B cell (primary cell): ENCODE data around the gene ERC2. TPM values are rescaled to one million over a fixed set of nuclear protein-coding genes. Genes with fewer than 3 reads are reported as not detected.

Experiments
- ATAC-seq: fragments of 200-7000 bp; cut with Tn5 transposase; one replicate; pipeline ENCODE4 v1.10.0; 2021; ENCODE audit warnings: low read depth, mild to moderate bottlenecking, moderate number of reproducible peaks, moderate library complexity
- CTCF ChIA-PET: fragments of 350-600 bp; sonication (Branson Sonifier 250); formaldehyde crosslinking; loops from one replicate; lab custom pipeline; 2021; ENCODE audit warnings: antibody characterized with exemption, inconsistent platforms; lab: Charles Lee
- POLR2A ChIA-PET: fragments of 350-600 bp; sonication (Branson Sonifier 250); formaldehyde crosslinking; loops from one replicate; lab custom pipeline; 2021; ENCODE audit warnings: antibody characterized with exemption; lab: Charles Lee
- DNase-seq: peaks from one replicate; pipeline ENCODE4 v3.0.0; 2013
- H2AFZ ChIP-seq: 2 replicates; pipeline ENCODE4 v1.6.1; 2012; ENCODE audit warnings: mild to moderate bottlenecking, low read depth, low read length; ENCODE audit not compliant: insufficient read depth, poor library complexity, severe bottlenecking
- H3K27ac ChIP-seq, 2 donors: 1 replicate in 1 of 2; 2 replicates in 1 of 2; pipeline ENCODE4 v1.5.1; 2012 to 2013; ENCODE audit warnings: low read length in 2 of 2, mild to moderate bottlenecking in 2 of 2, moderate library complexity in 1 of 2
- H3K27me3 ChIP-seq, 4 experiments: fragments of 200-600 bp in 1 of 4; sonication (generic) in 1 of 4; replicated peaks in 1 of 4; 1 replicate in 2 of 4; 2 replicates in 2 of 4; pipeline versions ENCODE4 v1.6.1 to v1.7.0; 2013 to 2016; ENCODE audit warnings: low read length in 3 of 4, mild to moderate bottlenecking in 2 of 4, mixed read lengths in 1 of 4, moderate library complexity in 1 of 4; ENCODE audit not compliant: insufficient read depth in 4 of 4, control insufficient read depth in 3 of 4; ENCODE audit errors: control extremely low read depth in 1 of 4
- H3K36me3 ChIP-seq, 2 experiments: replicated peaks in 1 of 2; 1 replicate in 1 of 2; 2 replicates in 1 of 2; pipeline versions ENCODE4 v1.6.1 to v1.7.1; 2013; ENCODE audit warnings: low read length in 1 of 2; ENCODE audit not compliant: insufficient read depth in 2 of 2, control insufficient read depth in 1 of 2; ENCODE audit errors: control extremely low read depth in 1 of 2, extremely low read depth in 1 of 2
- H3K4me1 ChIP-seq, 2 donors: fragments of 200-600 bp in 1 of 2; sonication (generic) in 1 of 2; 1 replicate in 1 of 2; 2 replicates in 1 of 2; pipeline versions ENCODE4 v1.5.1 to v1.6.1; 2013 to 2017; ENCODE audit warnings: low read length in 2 of 2; ENCODE audit not compliant: control insufficient read depth in 2 of 2, insufficient read depth in 2 of 2
- H3K4me2 ChIP-seq: replicated peaks from 2 replicates; pipeline ENCODE3; 2012; ENCODE audit warnings: mild to moderate bottlenecking, low read depth, low read length; ENCODE audit not compliant: poor library complexity, severe bottlenecking
- H3K4me3 ChIP-seq, 5 experiments: fragments of 200-600 bp in 1 of 5; sonication (generic) in 1 of 5; 1 replicate in 3 of 5; 2 replicates in 2 of 5; pipeline versions ENCODE4 v1.5.1 to v1.7.0; 2011 to 2016; ENCODE audit warnings: low read length in 4 of 5, mild to moderate bottlenecking in 4 of 5, low read depth in 2 of 5, control low read depth in 1 of 5, moderate library complexity in 1 of 5; ENCODE audit not compliant: insufficient read depth in 1 of 5; ENCODE audit errors: control extremely low read depth in 1 of 5, extremely low read depth in 1 of 5
- H3K79me2 ChIP-seq: fragments of 200-600 bp; sonication (generic); one replicate; pipeline ENCODE4 v1.6.0; 2016; ENCODE audit warnings: low read length; ENCODE audit not compliant: control insufficient read depth, insufficient read depth
- H3K9ac ChIP-seq: fragments of 200-600 bp; sonication (generic); 2 replicates; pipeline ENCODE4 v1.6.1; 2017; ENCODE audit warnings: mild to moderate bottlenecking, low read length, moderate library complexity
- H3K9me3 ChIP-seq, 3 donors: one replicate each; pipeline versions ENCODE4 v1.6.1 to v1.7.1; 2013; ENCODE audit warnings: low read length in 2 of 3; ENCODE audit not compliant: control insufficient read depth in 2 of 3, insufficient read depth in 1 of 3; ENCODE audit errors: control extremely low read depth in 1 of 3
- H4K20me1 ChIP-seq: 2 replicates; pipeline ENCODE4 v1.6.0; 2012; ENCODE audit warnings: mild to moderate bottlenecking, low read length; ENCODE audit not compliant: insufficient read depth, control insufficient read depth, poor library complexity, severe bottlenecking
- H3K27ac Mint-ChIP-seq: one replicate; pipeline ENCODE4 v1.8.0; 2021; ENCODE audit warnings: mixed read lengths
- H3K27me3 Mint-ChIP-seq: one replicate; pipeline ENCODE4 v1.8.0; 2021; ENCODE audit warnings: mixed read lengths
- H3K4me1 Mint-ChIP-seq: one replicate; pipeline ENCODE4 v1.8.0; 2021; ENCODE audit warnings: mixed read lengths
- H3K4me3 Mint-ChIP-seq: one replicate; pipeline ENCODE4 v1.8.0; 2021; ENCODE audit warnings: mixed read lengths
- H3K9me3 Mint-ChIP-seq: one replicate; pipeline ENCODE4 v1.8.0; 2022; ENCODE audit warnings: mixed read lengths; ENCODE audit not compliant: insufficient read depth
- CTCF ChIP-seq: fragments of 200-600 bp; IDR thresholded peaks from one replicate; pipeline ENCODE4 v1.8.0; 2022; ENCODE audit warnings: antibody characterized with exemption, mild to moderate bottlenecking
- EZH2 ChIP-seq: IDR thresholded peaks from 2 replicates; pipeline ENCODE4 v1.6.1; 2012; ENCODE audit warnings: borderline replicate concordance, low read depth, mild to moderate bottlenecking, moderate library complexity, low read length; ENCODE audit not compliant: insufficient read depth, poor library complexity, severe bottlenecking
- WGBS: methylation state at CpG from one replicate; pipeline ENCODE4 v1.1.5; 2013; ENCODE audit warnings: missing lambda C conversion rate; ENCODE audit not compliant: insufficient coverage; 5-methylcytosine and 5-hydroxymethylcytosine counted together
- intact Hi-C: fragments of 100-400 bp; cut with micrococcal nuclease; formaldehyde crosslinking; loops from one replicate; pipeline ENCODE4 v1.10.0; 2022
- polyA plus RNA-seq: library from polyadenylated mRNA; depleted of rRNA; stranded (reverse); fragments of >200 nt; gene quantifications from 2 replicates; pipeline ENCODE4 v1.2.3, GENCODE V29; 2012
- total RNA-seq, 2 donors: library from RNA; stranded (reverse); fragments of 120-200 nt in 1 of 2; gene quantifications; 1 replicate in 1 of 2; 2 replicates in 1 of 2; pipeline versions ENCODE4 v1.2.3 to v1.2.4, GENCODE V29; 2013 to 2022

The ERC2 gene
- total and polyA plus RNA-seq, 2 donors (not counting 1 experiment from before 2014, with no cell fraction given) = not detected

- Mint-ChIP-seq H3K4me3 (no peak overlapping the region), H3K4me1 (no peaks in the 10 kb centered on the region), H3K9me3 (no peaks in the 10 kb centered on the region), H3K27me3 (no peaks in the 10 kb centered on the region), H3K27ac (no peak overlapping the region)
- no peak overlapping the region for H3K4me2 ChIP-seq
- no peaks in the 10 kb centered on the region for H3K36me3 ChIP-seq
- no peaks in the 10 kb centered on the region for H3K4me1 ChIP-seq
- H3K27ac ChIP-seq = no peak overlapping the region
- no peak overlapping the region for H2AFZ ChIP-seq
- no peak overlapping the region for H3K4me3 ChIP-seq
- TF ChIP-seq EZH2 = no peak
- TF ChIP-seq CTCF = no peak
- H3K27me3 ChIP-seq = no peaks in the 10 kb centered on the region
- ChIA-PET POLR2A (no interaction called here), CTCF (no interaction called here)
- no peak overlapping the region for H3K9ac ChIP-seq
- H3K79me2 ChIP-seq = no peaks in the 10 kb centered on the region
- ATAC-seq (no peak), DNase-seq (no peak)
- no peaks in the 10 kb centered on the region for H4K20me1 ChIP-seq
- H3K9me3 ChIP-seq = peaks cover 0 to 3% (median 0%) of the 10 kb centered on the region in 3 donors
- intact Hi-C loops = no loop called here
- 100% methylated on average over 1 of the region's 3 CpGs for WGBS
Observed at GRCh38 chr3:55519019-55519418, 949.2 kb downstream of the ERC2 start.

GRCh38 chr3:55518451-55518850 lies 949.8 kb downstream of the ERC2 start:
- intact Hi-C loops = no loop called here
- Mint-ChIP-seq H3K4me1 (no peaks in the 10 kb centered on the region), H3K9me3 (no peaks in the 10 kb centered on the region), H3K27ac (no peak overlapping the region), H3K27me3 (no peaks in the 10 kb centered on the region), H3K4me3 (no peak overlapping the region)
- POLR2A ChIA-PET = no interaction called here
- DNase-seq (no peak), ATAC-seq (no peak)
- H3K27me3 ChIP-seq = no peaks in the 10 kb centered on the region
- CTCF ChIA-PET = no interaction called here
- peaks cover 0 to 3% (median 0%) of the 10 kb centered on the region in 3 donors for H3K9me3 ChIP-seq
- no peaks in the 10 kb centered on the region for H4K20me1 ChIP-seq
- no peaks in the 10 kb centered on the region for H3K36me3 ChIP-seq
- H3K9ac ChIP-seq = no peak overlapping the region
- H2AFZ ChIP-seq = no peak overlapping the region
- WGBS = 80% methylated on average over 1 of the region's 6 CpGs
- no peak overlapping the region for H3K4me2 ChIP-seq
- no peak overlapping the region for H3K4me3 ChIP-seq
- H3K4me1 ChIP-seq = no peaks in the 10 kb centered on the region
- TF ChIP-seq CTCF (no peak), EZH2 (no peak)
- no peak overlapping the region for H3K27ac ChIP-seq
- H3K79me2 ChIP-seq = no peaks in the 10 kb centered on the region
